Left ventricle myocardium inferior (tissue), 1 donor: ENCODE data around the gene SOX18. TPM values are rescaled to one million over a fixed set of nuclear protein-coding genes. Genes with fewer than 3 reads are reported as not detected.

Source experiments
- DNase-seq: peaks from one replicate; pipeline ENCODE4 v3.0.0-alpha.2; 2020
- H3K27ac ChIP-seq: fragments of 200-600 bp; replicated peaks from 2 replicates; pipeline ENCODE4 v1.8.0; 2021
- H3K27me3 ChIP-seq: fragments of 200-600 bp; 2 replicates; pipeline ENCODE4 v1.8.0; 2021; ENCODE audit warnings: low read depth
- H3K36me3 ChIP-seq: fragments of 200-600 bp; 2 replicates; pipeline ENCODE4 v1.8.0; 2021
- H3K4me1 ChIP-seq: fragments of 200-600 bp; 2 replicates; pipeline ENCODE4 v1.8.0; 2021
- H3K4me3 ChIP-seq: fragments of 200-600 bp; 2 replicates; pipeline ENCODE4 v1.8.0; 2021; ENCODE audit warnings: mild to moderate bottlenecking, moderate library complexity
- H3K9me3 ChIP-seq: fragments of 200-600 bp; replicated peaks from 2 replicates; pipeline ENCODE4 v1.8.0; 2021
- CTCF ChIP-seq: fragments of 200-600 bp; IDR thresholded peaks from 2 replicates; pipeline ENCODE4 v1.8.0; 2021; ENCODE audit warnings: antibody characterized with exemption, mild to moderate bottlenecking, borderline replicate concordance
- intact Hi-C: fragments of 100-400 bp; cut with micrococcal nuclease; formaldehyde crosslinking; loops from one replicate; pipeline ENCODE4 v1.11.0; 2022
- total RNA-seq: library from RNA; stranded (reverse); fragmentation: NEBNext Ultra II Directional; extraction: Animal tissue kit (Norgen Biotek cat#: 25700); gene quantifications from one replicate; pipeline ENCODE4 v1.2.1, GENCODE V29; 2021
- donor health status: DM: no; HTN: yes; CAD: no; lungs with severe emphysema.

The SOX18 gene
- total RNA-seq, 1 donor from 2014 or later = 30.5 TPM

GRCh38 chr20:64041040-64041780 lies 8.2 kb downstream of the SOX18 start:
- peaks cover 54% of the 10 kb centered on the region for H3K4me1 ChIP-seq
- DNase-seq = no peak
- H3K27ac ChIP-seq = peak overlapping the region; percentile 89
- no peaks in the 10 kb centered on the region for H3K9me3 ChIP-seq
- no peak for TF ChIP-seq CTCF
- intact Hi-C loops = no loop called here
- peaks cover 96% of the 10 kb centered on the region for H3K27me3 ChIP-seq
- H3K36me3 ChIP-seq = no peaks in the 10 kb centered on the region
- peak overlapping the region; percentile 58 for H3K4me3 ChIP-seq

- intact Hi-C loops = no loop called here
- Histone ChIP-seq H3K9me3 (no peaks in the 10 kb centered on the region), H3K4me3 (no peak overlapping the region), H3K27ac (peak overlapping the region; percentile 89), H3K27me3 (peaks cover 93% of the 10 kb centered on the region), H3K4me1 (peaks cover 54% of the 10 kb centered on the region), H3K36me3 (no peaks in the 10 kb centered on the region)
- DNase-seq = no peak
- TF ChIP-seq CTCF = no peak
Observed at GRCh38 chr20:64040231-64041039, 9.0 kb downstream of the SOX18 start.

- TF ChIP-seq CTCF = no peak
- intact Hi-C loops = no loop called here
- Histone ChIP-seq H3K27ac (peak overlapping the region; percentile 89), H3K4me3 (peak overlapping the region; percentile 69), H3K4me1 (peaks cover 54% of the 10 kb centered on the region), H3K36me3 (peaks cover 9% of the 10 kb centered on the region), H3K27me3 (peaks cover 84% of the 10 kb centered on the region), H3K9me3 (no peaks in the 10 kb centered on the region)
- no peak for DNase-seq
Observed at GRCh38 chr20:64039293-64040160, 9.9 kb downstream of the SOX18 start.

GRCh38 chr20:64038565-64039292 lies 10.7 kb downstream of the SOX18 start:
- Histone ChIP-seq H3K27ac (peak overlapping the region; percentile 89), H3K4me1 (peaks cover 61% of the 10 kb centered on the region), H3K36me3 (peaks cover 16% of the 10 kb centered on the region), H3K9me3 (no peaks in the 10 kb centered on the region), H3K4me3 (peak overlapping the region; percentile 69), H3K27me3 (peaks cover 76% of the 10 kb centered on the region)
- peak; percentile 81 for TF ChIP-seq CTCF
- peak; percentile 74 for DNase-seq
- intact Hi-C loops = no loop called here

- intact Hi-C loops = no loop called here
- Histone ChIP-seq H3K4me3 (peak overlapping the region; percentile 69), H3K36me3 (peaks cover 21% of the 10 kb centered on the region), H3K27me3 (peaks cover 71% of the 10 kb centered on the region), H3K4me1 (peaks cover 64% of the 10 kb centered on the region), H3K9me3 (no peaks in the 10 kb centered on the region), H3K27ac (peak overlapping the region; percentile 89)
- no peak for DNase-seq
- no peak for TF ChIP-seq CTCF
Observed at GRCh38 chr20:64038224-64038564, 11.2 kb downstream of the SOX18 start.
